Right ventricle myocardium inferior (tissue), 1 donor: Measurements from ENCODE around the gene HESX1. TPM values are rescaled to one million over a fixed set of nuclear protein-coding genes. Genes with fewer than 3 reads are reported as not detected.

ENCODE experiments used
- ATAC-seq: fragments of 200-7000 bp; cut with Tn5 transposase; one replicate; pipeline ENCODE4 v1.9.1; 2020; ENCODE audit warnings: mild to moderate bottlenecking, moderate library complexity
- DNase-seq: peaks from one replicate; pipeline ENCODE4 v3.0.0; 2021; ENCODE audit errors: missing footprints
- intact Hi-C: fragments of 100-400 bp; cut with DNase I; formaldehyde crosslinking; loops from one replicate; pipeline ENCODE4 v1.11.0; 2022
- long read RNA-seq: library from polyadenylated mRNA; unstranded; transcript quantifications from one replicate; pipeline ENCODE4 v2.0.0, GENCODE V29; 2021
- total RNA-seq: library from RNA; stranded (reverse); fragmentation: NEBNext Ultra II Directional; extraction: Animal tissue kit (Norgen Biotek cat#: 25700); gene quantifications from one replicate; pipeline ENCODE4 v1.2.1, GENCODE V29; 2021
- donor health status: DM: no; HTN: yes; CAD: no; lungs with severe emphysema.

The HESX1 gene
- total RNA-seq: not detected
- long read RNA-seq: 0 reads

- DNase-seq (no peak), ATAC-seq (no peak)
- intact Hi-C loops: no loop called here
These were observed at the start of gene HESX1 for GRCh38 chr3:57199895-57200297. Gene HESX1, minus strand, starts transcription at chr3:57199978. Its CDS starts 60 bp downstream, at chr3:57199918.

DNA sequence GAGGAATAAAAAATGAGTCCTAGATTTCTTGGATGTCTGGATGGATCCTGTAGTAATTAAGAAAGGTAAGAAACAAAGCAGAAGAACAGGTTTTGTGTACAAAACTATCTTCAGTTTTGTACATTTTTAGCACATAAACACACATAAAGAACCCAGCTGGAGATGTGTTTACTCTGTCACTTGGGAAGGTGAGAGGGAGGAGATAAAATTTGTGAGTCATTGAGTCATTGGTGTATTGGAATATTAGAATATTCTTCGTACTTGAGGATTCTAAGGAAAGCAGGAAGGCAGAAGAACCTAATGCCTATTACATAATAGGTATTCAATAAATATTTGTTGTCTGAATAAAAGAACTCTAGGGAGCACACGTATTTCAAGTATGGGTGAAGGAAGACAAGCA lies 45.2 kb upstream of the HESX1 start:
- no peak for ATAC-seq
- intact Hi-C loops: no loop called here
- no peak for DNase-seq

GRCh38 chr3:57234613-57235575 lies 35.1 kb upstream of the HESX1 start:
- ATAC-seq (no peak), DNase-seq (no peak)
- intact Hi-C loops: no loop called here

DNA sequence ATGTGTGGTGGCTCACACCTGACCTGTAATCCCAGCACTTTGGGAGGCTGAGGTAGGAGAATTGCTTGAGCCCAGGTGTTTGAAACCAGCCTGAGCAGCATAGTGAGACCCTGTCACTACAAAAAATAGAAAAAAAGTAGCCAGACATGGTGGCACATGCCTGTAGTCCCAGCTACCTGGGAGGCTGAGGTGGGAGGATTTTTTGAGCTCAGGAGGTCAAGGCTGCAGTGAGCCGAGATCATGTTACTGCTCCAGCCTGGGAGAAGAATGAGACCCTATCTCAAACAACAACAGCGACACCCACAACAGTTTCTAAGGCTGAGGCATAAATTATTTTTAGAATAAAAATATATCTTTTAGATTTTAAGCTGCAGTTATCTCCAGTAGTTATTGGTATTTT lies 34.0 kb upstream of the HESX1 start:
- intact Hi-C loops: no loop called here
- ATAC-seq (no peak), DNase-seq (no peak)

DNA sequence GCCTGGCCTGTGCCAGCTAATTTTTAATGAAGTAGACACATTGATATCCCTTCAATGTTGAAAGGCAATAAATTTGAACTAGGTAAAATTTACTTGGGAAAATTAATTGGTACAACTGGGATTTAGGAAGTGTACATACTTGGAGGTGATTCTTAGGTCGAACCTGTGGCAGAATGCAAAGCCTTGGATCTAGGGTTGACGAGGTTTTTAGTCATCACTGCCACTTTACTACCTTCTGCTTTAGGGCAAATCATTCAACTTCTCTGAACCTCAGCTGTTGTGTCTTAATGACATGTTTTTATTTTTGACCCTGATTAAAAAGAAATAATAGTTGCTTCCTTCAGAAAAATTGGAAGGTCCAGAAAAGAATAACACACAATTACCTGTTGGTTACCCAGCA lies 30.2 kb upstream of the HESX1 start:
- intact Hi-C loops: no loop called here
- DNase-seq (no peak), ATAC-seq (no peak)

GRCh38 chr3:57227930-57228751 lies 28.4 kb upstream of the HESX1 start:
- intact Hi-C loops: loop anchor here (2.0 to 5.0 kb wide), 3 partner anchors 57 to 529 kb away; partner anchors contain the start of gene SLMAP

GRCh38 chr3:57227204-57227929 lies 27.6 kb upstream of the HESX1 start, which contains the start of gene APPL1:
Gene APPL1, plus strand, starts transcription at chr3:57227729. Its CDS starts 155 bp downstream, at chr3:57227884.
- intact Hi-C loops: loop anchor here (2.0 to 5.0 kb wide), 3 partner anchors 57 to 530 kb away; partner anchors contain the start of gene SLMAP
- DNase-seq (peak; percentile 96), ATAC-seq (peak; percentile 99)

More at GRCh38 chr3:57227930-57228751, 28.4 kb upstream of the HESX1 start:
- ATAC-seq (peak; percentile 70), DNase-seq (peak; percentile 80)

DNA sequence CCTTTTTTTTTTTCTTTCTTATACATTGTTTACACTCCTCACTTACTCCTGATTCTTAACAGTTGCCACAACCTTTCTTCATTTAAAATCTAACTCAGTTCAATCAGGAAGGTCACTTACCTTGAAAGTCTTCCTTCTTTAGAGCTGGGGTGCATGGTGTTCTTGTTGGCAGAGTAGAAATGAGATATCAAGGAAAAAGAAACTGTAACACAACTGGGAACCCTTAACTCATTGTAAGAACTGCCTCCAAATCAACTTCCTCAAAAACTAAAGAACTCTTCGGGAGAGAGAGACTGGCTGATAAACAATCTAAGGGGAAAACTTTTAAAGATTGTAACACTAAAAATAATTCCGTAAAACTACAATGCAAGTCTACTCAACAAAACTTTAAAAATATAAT lies 26.4 kb upstream of the HESX1 start:
- ATAC-seq (no peak), DNase-seq (no peak)
- intact Hi-C loops: loop anchor here (2.0 to 5.0 kb wide), 3 partner anchors 55 to 531 kb away; partner anchors contain the start of gene SLMAP

GRCh38 chr3:57224856-57225255 lies 25.1 kb upstream of the HESX1 start:
- DNase-seq: no peak

DNA sequence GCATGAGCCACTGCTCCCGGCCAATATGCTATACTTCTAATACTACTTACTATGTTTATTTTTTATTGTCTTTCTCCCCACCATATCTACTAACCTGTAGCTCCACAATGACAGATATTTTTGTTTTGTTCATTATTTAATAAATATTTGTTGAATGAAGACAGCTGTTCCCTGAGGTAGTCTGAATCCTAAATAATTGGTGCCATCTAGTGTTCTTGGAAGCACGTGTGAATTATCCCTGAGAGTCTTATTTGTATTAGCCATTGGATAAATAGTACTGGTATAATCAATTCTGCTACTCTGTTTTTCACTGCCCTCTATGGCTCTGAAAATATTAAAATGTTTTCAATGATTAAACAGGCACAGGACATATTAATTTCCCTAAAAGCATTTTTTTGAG lies 22.1 kb upstream of the HESX1 start:
- intact Hi-C loops: loop anchor here (5.0 kb wide), 1 partner anchor 230 kb away; no protein-coding TSS in a partner anchor
- ATAC-seq (peak; percentile 52), DNase-seq (no peak)

More at GRCh38 chr3:57224856-57225255, 25.1 kb upstream of the HESX1 start:
- intact Hi-C loops: loop anchor here (5.0 kb wide), 2 partner anchors 233 to 532 kb away; partner anchors contain the start of gene SLMAP
- no peak for ATAC-seq

GRCh38 chr3:57206423-57206822 lies 6.6 kb upstream of the HESX1 start:
- no peak for ATAC-seq
- intact Hi-C loops: no loop called here

GRCh38 chr3:57194641-57195040 lies 5.1 kb downstream of the HESX1 start:
- intact Hi-C loops: no loop called here
- ATAC-seq (no peak), DNase-seq (no peak)

More at GRCh38 chr3:57206423-57206822, 6.6 kb upstream of the HESX1 start:
- DNase-seq: no peak

DNA sequence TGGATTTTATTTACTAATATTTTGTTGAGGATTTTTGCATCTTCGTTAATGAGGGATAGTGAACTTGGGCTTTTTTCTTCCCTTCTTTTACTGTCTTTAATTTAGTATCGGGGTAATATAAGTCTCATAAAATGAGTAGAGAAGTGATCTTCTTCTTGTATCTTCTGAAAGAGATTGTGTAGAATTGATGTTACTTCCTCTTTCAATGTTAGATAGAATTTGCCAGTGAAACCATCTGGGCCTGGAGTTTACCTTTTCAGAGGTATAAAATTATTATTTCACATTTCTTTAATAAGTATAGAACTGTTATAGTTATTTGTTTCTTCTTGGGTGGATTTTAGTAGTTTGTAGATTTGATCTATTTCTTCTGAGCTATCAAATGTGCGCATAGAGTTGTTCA lies 7.8 kb downstream of the HESX1 start:
- intact Hi-C loops: no loop called here
- ATAC-seq: no peak
- no peak for DNase-seq

GRCh38 chr3:57184526-57184925 lies 15.3 kb downstream of the HESX1 start:
- intact Hi-C loops: no loop called here
- ATAC-seq (no peak), DNase-seq (no peak)

DNA sequence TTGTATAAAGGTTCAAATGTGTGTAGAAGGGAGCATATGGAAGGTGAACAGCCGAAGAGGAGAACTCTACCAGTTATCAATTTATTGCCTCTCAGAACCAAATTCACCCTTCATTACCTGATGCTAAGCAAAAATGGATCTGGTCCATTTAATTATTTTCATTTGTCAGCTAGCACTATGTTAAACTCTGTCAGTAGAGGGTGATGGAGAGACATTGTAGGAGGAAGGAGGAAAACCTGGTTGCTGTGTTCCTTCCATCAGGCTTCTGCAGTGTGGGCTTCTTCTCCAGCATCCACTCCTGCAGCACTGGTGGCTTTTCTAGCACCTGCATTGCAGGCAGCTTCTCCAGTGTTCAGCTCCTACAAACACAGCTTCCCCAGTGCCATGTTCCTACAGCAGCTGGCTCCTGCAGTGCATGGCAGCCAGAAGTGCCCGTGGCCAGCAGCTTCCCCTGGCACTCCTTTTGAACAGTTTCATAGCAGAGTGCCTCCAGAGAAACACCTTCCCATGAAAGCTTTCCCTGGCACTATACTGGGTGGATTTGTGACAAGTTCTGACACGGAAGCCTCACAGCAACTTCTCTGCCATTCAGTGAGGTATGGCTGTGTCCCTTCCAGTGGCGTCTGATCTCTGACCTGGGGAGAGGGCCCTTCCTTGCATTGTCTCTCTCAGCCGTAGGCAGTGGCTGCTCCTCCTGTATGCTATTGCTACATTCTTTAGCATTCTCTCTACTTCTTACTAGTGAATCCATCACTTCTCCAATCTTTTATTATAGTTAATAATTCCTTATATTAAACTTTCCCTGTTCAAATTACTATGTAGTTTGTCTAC lies 20.0 kb downstream of the HESX1 start:
- no peak for DNase-seq
- intact Hi-C loops: no loop called here
- no peak for ATAC-seq

DNA sequence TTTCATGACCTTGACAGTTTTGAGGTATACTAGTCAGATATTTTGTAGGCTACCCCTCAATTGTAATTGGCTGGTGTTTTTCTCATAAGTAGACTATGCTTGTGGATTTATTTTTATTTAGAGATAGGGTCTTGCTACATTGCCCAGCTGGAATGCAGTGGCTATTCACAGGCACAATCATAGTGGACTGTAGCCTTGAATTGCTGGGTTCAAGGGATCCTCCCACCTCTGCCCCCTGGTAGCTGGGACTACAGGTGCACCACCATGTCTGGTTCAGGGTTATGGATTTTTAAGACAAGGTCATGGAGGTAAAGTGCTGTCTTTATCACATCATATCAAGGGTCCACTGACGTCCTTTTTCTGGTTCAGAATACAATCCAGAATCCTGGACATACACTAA lies 23.7 kb downstream of the HESX1 start:
- no peak for ATAC-seq
- intact Hi-C loops: no loop called here
- DNase-seq: no peak

- intact Hi-C loops: no loop called here
- ATAC-seq: no peak
- no peak for DNase-seq
These were observed 26.1 kb downstream of the HESX1 start for GRCh38 chr3:57173687-57174086.
